Smooth muscle cell (in vitro differentiated cells): ENCODE data around the gene MICALL2. TPM values are rescaled to one million over a fixed set of nuclear protein-coding genes. Genes with fewer than 3 reads are reported as not detected.

Experiments
- DNase-seq: peaks from one replicate; lab custom pipeline; 2025; ENCODE audit not compliant: unreplicated experiment; lab: John Stamatoyannopoulos, UW
- H2AFZ ChIP-seq: fragments of 200-600 bp; sonication (generic); 2 replicates; pipeline ENCODE4 v1.6.0; 2016; ENCODE audit warnings: antibody characterized with exemption, low read depth, mild to moderate bottlenecking
- H3F3A ChIP-seq: fragments of 200-600 bp; sonication (generic); 2 replicates; pipeline ENCODE4 v1.6.0; 2017; ENCODE audit warnings: antibody characterized with exemption, low read depth
- H3K27ac ChIP-seq: fragments of 200-600 bp; sonication (generic); 2 replicates; pipeline ENCODE4 v1.5.1; 2016; ENCODE audit warnings: low read depth, mild to moderate bottlenecking
- H3K27me3 ChIP-seq: fragments of 200-600 bp; sonication (generic); 2 replicates; pipeline ENCODE4 v1.6.1; 2016; ENCODE audit warnings: low read depth, mild to moderate bottlenecking
- H3K36me3 ChIP-seq: fragments of 200-600 bp; sonication (generic); 2 replicates; pipeline ENCODE4 v1.5.1; 2016; ENCODE audit warnings: low read depth
- H3K4me1 ChIP-seq: fragments of 200-600 bp; sonication (generic); 2 replicates; pipeline ENCODE4 v1.5.1; 2016; ENCODE audit warnings: low read depth
- H3K4me2 ChIP-seq: fragments of 200-600 bp; sonication (generic); 2 replicates; pipeline ENCODE4 v1.6.0; 2016; ENCODE audit warnings: mild to moderate bottlenecking
- H3K4me3 ChIP-seq: fragments of 200-600 bp; sonication (generic); 2 replicates; pipeline ENCODE4 v1.5.1; 2016; ENCODE audit warnings: mild to moderate bottlenecking
- H3K79me2 ChIP-seq: fragments of 200-600 bp; sonication (generic); 2 replicates; pipeline ENCODE4 v1.6.0; 2016; ENCODE audit warnings: low read depth, mild to moderate bottlenecking
- H3K9ac ChIP-seq: fragments of 200-600 bp; sonication (generic); 2 replicates; pipeline ENCODE4 v1.6.0; 2016; ENCODE audit warnings: low read depth
- H3K9me3 ChIP-seq: fragments of 200-600 bp; sonication (generic); replicated peaks from 2 replicates; pipeline ENCODE4 v1.5.1; 2016; ENCODE audit warnings: low read depth
- H4K20me1 ChIP-seq: fragments of 200-600 bp; sonication (generic); 2 replicates; pipeline ENCODE4 v1.6.0; 2016; ENCODE audit warnings: low read depth
- CTCF ChIP-seq: fragments of 200-600 bp; sonication (generic); IDR thresholded peaks from 2 replicates; pipeline ENCODE4 v1.5.1; 2017; ENCODE audit warnings: borderline replicate concordance, mild to moderate bottlenecking, antibody characterized with exemption; ENCODE audit not compliant: insufficient read depth, poor library complexity, severe bottlenecking
- WGBS: methylation state at CpG from one replicate; pipeline ENCODE4 v1.1.7; 2016; ENCODE audit warnings: low lambda C conversion rate; 5-methylcytosine and 5-hydroxymethylcytosine counted together
- polyA plus RNA-seq: library from polyadenylated mRNA; unstranded; fragments of >200 nt; fragmentation: Nextera tagmentation; extraction: Ambion mirVana; gene quantifications from 2 replicates; pipeline ENCODE4 v1.2.1, GENCODE V29; 2016
- total RNA-seq: library from RNA; depleted of rRNA; stranded (reverse); fragments of >200 nt; gene quantifications from 2 replicates; pipeline ENCODE4 v1.2.3, GENCODE V29; 2014

MICALL2 gene
- total and polyA plus RNA-seq, 2 experiments from 2014 or later: 4.2 to 18.9 TPM

DNA sequence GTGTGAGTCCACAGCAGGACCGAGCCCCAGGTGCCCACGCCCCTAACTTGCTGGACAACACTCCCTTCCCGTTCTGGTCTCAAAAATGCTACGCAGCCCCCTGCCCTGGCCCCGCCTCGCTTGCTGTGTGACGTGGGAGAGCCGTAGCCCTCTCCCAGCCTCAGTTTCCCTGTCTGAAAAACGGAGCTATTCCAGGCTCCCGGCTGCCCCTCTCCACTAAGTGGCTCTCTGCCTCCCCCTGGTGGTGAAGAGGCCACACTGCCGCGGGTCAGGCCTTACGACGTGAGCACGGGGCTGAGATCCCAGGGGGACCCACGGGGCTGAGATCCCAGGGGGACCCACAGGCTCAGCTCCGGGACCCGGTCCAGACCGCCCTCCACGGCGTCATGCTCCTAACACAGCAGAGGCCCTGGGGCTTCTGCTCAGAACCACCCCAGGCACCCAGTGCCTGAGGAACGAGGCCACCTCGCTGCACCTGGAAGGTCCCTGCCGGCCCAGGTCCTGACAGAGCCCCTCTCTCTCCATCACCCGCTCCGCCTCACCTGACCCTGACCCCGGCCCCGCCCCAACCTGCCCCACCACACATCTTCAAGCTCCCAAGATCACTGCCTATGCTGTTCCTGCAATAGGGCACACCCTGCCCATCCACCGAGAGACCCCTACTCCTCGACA, 26.7 kb downstream of the MICALL2 start:
- no peaks in the 10 kb centered on the region for H3K9me3 ChIP-seq
- H3K36me3 ChIP-seq: no peaks in the 10 kb centered on the region
- no peak overlapping the region for H2AFZ ChIP-seq
- DNase-seq: peak; percentile 56
- H3K4me1 ChIP-seq: no peaks in the 10 kb centered on the region
- H3K27ac ChIP-seq: no peak overlapping the region
- H3K27me3 ChIP-seq: no peaks in the 10 kb centered on the region
- WGBS: 31% methylated on average over 26 of the region's 30 CpGs
- peaks cover 4% of the 10 kb centered on the region for H4K20me1 ChIP-seq
- H3F3A ChIP-seq: no peaks in the 10 kb centered on the region
- H3K4me3 ChIP-seq: no peak overlapping the region
- peak; percentile 95 for TF ChIP-seq CTCF
- H3K9ac ChIP-seq: no peak overlapping the region
- no peak overlapping the region for H3K4me2 ChIP-seq
- H3K79me2 ChIP-seq: no peaks in the 10 kb centered on the region

DNA sequence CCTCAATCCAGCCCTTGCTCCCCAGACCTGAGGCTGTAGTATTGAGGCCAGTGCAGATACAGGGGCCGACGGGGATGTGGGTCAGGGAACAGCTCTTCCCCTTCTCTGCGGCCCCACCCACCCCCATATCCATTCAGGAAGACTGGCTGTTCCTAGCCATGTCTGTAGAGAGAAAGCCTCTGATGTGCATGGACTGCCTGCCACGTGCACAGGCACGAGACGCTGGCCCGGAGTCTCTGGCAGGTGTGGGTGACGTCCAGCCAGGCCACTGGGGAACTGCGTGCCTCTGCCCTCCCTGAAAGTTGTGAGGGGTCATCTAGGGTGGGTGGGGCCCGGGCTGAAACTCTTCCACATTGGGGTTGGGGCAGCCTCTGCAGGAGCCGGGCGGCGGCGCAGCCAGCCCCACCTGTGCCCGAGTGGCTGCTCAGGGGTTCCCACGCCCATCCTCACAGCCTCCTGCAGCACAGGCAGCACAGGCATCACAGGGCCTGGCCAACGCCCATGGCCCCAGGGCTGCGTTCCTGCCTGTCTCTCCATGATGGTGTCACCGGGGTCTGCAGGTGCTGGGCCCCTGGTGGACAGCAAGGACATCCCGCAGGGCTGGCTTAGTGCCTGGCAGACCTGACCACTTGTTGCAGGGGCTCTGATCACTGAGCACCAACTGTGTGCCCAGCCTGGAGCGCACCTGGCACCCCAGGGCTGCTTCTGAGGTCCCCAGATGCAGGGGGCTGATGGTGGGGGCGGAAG, 27.5 kb downstream of the MICALL2 start:
- Histone ChIP-seq H3F3A (no peaks in the 10 kb centered on the region), H3K4me1 (no peaks in the 10 kb centered on the region), H3K9ac (no peak overlapping the region), H3K36me3 (no peaks in the 10 kb centered on the region), H3K27ac (no peak overlapping the region), H3K4me2 (no peak overlapping the region), H4K20me1 (peaks cover 4% of the 10 kb centered on the region), H2AFZ (no peak overlapping the region), H3K79me2 (no peaks in the 10 kb centered on the region), H3K27me3 (no peaks in the 10 kb centered on the region), H3K4me3 (no peak overlapping the region), H3K9me3 (no peaks in the 10 kb centered on the region)
- no peak for DNase-seq
- no peak for TF ChIP-seq CTCF
- 74% methylated on average over 14 of the region's 22 CpGs for WGBS

DNA sequence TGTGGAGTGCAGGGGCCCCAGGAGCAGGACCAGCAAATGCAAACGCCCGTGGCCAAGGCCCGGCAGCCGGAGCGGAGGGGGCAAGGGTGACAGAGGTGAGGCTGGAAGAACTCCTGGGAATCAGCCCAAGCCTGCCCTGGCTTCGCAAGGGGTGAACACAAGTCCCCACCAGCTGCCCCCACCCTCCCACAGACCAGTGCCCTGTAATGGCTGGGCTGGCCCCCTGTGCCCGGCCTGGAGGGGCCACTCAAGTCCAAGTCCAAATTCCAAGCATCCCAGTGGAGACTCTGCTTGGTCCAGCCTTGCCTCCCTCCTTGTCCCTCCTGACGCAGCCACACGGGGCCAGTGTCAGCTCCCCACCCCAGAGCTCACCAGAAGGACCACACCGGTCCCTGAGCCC, 28.0 kb downstream of the MICALL2 start:
- Histone ChIP-seq H3K4me3 (no peak overlapping the region), H3K9me3 (no peaks in the 10 kb centered on the region), H3K4me1 (no peaks in the 10 kb centered on the region), H3K9ac (no peak overlapping the region), H3F3A (no peaks in the 10 kb centered on the region), H2AFZ (no peak overlapping the region), H3K36me3 (no peaks in the 10 kb centered on the region), H3K27me3 (no peaks in the 10 kb centered on the region), H3K4me2 (no peak overlapping the region), H3K27ac (no peak overlapping the region), H3K79me2 (no peaks in the 10 kb centered on the region), H4K20me1 (peaks cover 4% of the 10 kb centered on the region)
- DNase-seq: no peak
- WGBS: 89% methylated on average over 9 of the region's 10 CpGs
- no peak for TF ChIP-seq CTCF
